HepG2 (cell line): Measurements from ENCODE around the gene PAK2. TPM values are rescaled to one million over a fixed set of nuclear protein-coding genes. Genes with fewer than 3 reads are reported as not detected.
A peak's percentile ranks its signal among the peaks of the same experiment; 100 is the strongest.

ENCODE experiments used
- CENPT ChIP-seq: sonication (generic); formaldehyde crosslinking; IDR thresholded peaks from 2 replicates; pipeline ENCODE4 v1.8.0; 2022; ENCODE audit warnings: low read depth, mild to moderate bottlenecking, moderate library complexity, missing genetic modification reagents
- RXRA ChIP-seq: sonication (generic); formaldehyde crosslinking; IDR thresholded peaks from 2 replicates; pipeline ENCODE4 v1.5.1; 2020; ENCODE audit warnings: missing genetic modification reagents
- ZBTB40 ChIP-seq, 2 experiments: fragments of 450-650 bp in 1 of 2; sonication (generic) in 1 of 2; formaldehyde crosslinking in 1 of 2; IDR thresholded peaks; 2 replicates each; pipeline versions ENCODE4 v1.6.1 to v1.8.0; 2016 to 2022; ENCODE audit warnings: antibody characterized with exemption in 1 of 2, mild to moderate bottlenecking in 1 of 2, missing genetic modification reagents in 1 of 2
- ZFP90 ChIP-seq: sonication (generic); formaldehyde crosslinking; IDR thresholded peaks from 2 replicates; pipeline ENCODE4 v1.8.0; 2022; ENCODE audit warnings: missing genetic modification reagents, mild to moderate bottlenecking, inconsistent platforms, borderline replicate concordance
- ZNF670 ChIP-seq: sonication (generic); formaldehyde crosslinking; IDR thresholded peaks from 2 replicates; pipeline ENCODE4 v1.8.0; 2022; ENCODE audit warnings: mild to moderate bottlenecking, missing genetic modification reagents, borderline replicate concordance
- ZNF790 ChIP-seq: sonication (generic); formaldehyde crosslinking; IDR thresholded peaks from 2 replicates; pipeline ENCODE4 v1.8.0; 2022; ENCODE audit warnings: missing genetic modification reagents, mild to moderate bottlenecking, borderline replicate concordance
- polyA plus RNA-seq, 8 experiments: library from polyadenylated mRNA; depleted of rRNA in 3 of 8; stranded (reverse) in 7 of 8; unstranded in 1 of 8; fragments of >200 nt; fragmentation: Illumina TruSeq in 4 of 8; extraction: Trizol in 4 of 8; gene quantifications; 2 replicates each; pipeline versions ENCODE4 v1.2.1 to v1.2.3, GENCODE V29; 2011 to 2016; ENCODE audit warnings: low read depth in 4 of 8, missing spikeins in 1 of 8, mixed read lengths in 1 of 8; ENCODE audit not compliant: insufficient read depth in 1 of 8
- total RNA-seq, 5 experiments: library from RNA; depleted of rRNA; stranded (reverse); fragments of >200 nt; fragmentation: Illumina TruSeq; extraction: Trizol; gene quantifications; 2 replicates each; pipeline ENCODE4 v1.2.3, GENCODE V29; 2016; ENCODE audit warnings: low read depth in 1 of 5
- TF ChIP-seq, protein P1 (sequence below): sonication (generic); formaldehyde crosslinking; conservative IDR thresholded peaks from 2 replicates; pipeline ENCODE4 v1.8.0; 2022; ENCODE audit warnings: mild to moderate bottlenecking, moderate library complexity, missing genetic modification reagents
- TF ChIP-seq, protein P2 (sequence below): sonication (generic); formaldehyde crosslinking; IDR thresholded peaks from 2 replicates; pipeline ENCODE4 v1.4.0; 2020; ENCODE audit warnings: low read depth, missing genetic modification reagents
- TF ChIP-seq, protein P3 (sequence below): sonication (generic); formaldehyde crosslinking; IDR thresholded peaks from 2 replicates; pipeline ENCODE4 v1.9.0; 2021; ENCODE audit warnings: missing genetic modification reagents, mild to moderate bottlenecking, borderline replicate concordance

Gene PAK2
- total and polyA plus RNA-seq, 2 of the 13 experiments (the other 11 are each of a cell fraction or from before 2014, with no cell fraction given), result 23.0 to 24.7 TPM

DNA sequence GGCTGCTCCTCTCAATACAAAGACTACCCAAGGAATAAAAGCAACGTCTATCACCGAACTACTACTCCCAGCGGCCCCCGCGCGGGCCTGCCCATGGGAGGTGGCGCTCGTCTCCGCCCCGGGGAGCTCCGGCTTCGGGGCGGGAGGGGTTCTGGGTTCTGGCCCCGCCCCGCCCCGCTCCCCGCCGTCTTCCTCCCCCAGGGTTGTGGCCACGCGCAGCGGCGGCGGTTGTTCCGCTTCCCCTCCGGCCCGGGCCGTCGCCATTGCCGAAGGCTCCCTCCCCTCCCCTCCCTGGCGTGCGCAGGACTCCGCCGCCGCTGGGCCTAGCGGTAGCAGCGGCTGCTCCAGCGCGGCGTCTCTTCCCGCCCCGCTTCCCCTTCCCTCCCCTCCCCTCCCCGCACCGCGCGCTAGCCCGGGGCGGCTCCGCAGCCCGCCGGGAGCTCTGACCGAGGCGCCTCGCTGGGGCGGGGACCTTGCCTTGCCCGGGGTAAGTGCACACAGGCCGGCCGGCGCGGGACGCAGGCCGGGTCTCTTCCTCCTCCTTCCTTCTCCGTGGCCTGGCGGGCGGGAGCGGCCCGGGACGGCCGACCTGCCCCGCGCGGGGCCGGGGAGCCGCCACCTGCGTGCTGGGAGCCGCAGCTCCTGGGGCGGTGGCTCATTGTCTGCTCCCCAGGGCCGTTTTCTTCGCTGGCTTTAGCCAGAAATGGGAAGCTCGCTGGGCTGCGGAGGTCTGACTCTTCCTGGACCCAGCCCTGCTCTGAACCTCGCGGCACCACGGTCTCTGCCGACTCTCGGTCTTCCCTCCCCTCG is at the start of gene PAK2 (continued):
- TF ChIP-seq, protein P1, sequence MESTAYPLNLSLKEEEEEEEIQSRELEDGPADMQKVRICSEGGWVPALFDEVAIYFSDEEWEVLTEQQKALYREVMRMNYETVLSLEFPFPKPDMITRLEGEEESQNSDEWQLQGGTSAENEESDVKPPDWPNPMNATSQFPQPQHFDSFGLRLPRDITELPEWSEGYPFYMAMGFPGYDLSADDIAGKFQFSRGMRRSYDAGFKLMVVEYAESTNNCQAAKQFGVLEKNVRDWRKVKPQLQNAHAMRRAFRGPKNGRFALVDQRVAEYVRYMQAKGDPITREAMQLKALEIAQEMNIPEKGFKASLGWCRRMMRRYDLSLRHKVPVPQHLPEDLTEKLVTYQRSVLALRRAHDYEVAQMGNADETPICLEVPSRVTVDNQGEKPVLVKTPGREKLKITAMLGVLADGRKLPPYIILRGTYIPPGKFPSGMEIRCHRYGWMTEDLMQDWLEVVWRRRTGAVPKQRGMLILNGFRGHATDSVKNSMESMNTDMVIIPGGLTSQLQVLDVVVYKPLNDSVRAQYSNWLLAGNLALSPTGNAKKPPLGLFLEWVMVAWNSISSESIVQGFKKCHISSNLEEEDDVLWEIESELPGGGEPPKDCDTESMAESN (CRISPR knock-in tag), result peak; percentile 87
- TF ChIP-seq, protein P2, sequence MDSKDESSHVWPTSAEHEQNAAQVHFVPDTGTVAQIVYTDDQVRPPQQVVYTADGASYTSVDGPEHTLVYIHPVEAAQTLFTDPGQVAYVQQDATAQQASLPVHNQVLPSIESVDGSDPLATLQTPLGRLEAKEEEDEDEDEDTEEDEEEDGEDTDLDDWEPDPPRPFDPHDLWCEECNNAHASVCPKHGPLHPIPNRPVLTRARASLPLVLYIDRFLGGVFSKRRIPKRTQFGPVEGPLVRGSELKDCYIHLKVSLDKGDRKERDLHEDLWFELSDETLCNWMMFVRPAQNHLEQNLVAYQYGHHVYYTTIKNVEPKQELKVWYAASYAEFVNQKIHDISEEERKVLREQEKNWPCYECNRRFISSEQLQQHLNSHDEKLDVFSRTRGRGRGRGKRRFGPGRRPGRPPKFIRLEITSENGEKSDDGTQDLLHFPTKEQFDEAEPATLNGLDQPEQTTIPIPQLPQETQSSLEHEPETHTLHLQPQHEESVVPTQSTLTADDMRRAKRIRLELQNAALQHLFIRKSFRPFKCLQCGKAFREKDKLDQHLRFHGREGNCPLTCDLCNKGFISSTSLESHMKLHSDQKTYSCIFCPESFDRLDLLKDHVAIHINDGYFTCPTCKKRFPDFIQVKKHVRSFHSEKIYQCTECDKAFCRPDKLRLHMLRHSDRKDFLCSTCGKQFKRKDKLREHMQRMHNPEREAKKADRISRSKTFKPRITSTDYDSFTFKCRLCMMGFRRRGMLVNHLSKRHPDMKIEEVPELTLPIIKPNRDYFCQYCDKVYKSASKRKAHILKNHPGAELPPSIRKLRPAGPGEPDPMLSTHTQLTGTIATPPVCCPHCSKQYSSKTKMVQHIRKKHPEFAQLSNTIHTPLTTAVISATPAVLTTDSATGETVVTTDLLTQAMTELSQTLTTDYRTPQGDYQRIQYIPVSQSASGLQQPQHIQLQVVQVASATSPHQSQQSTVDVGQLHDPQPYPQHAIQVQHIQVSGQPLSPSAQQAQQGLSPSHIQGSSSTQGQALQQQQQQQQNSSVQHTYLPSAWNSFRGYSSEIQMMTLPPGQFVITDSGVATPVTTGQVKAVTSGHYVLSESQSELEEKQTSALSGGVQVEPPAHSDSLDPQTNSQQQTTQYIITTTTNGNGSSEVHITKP (CRISPR knock-in tag), result no peak
- no peak for TF ChIP-seq CENPT (CRISPR knock-in tag)
- TF ChIP-seq RXRA (CRISPR knock-in tag), result peak; percentile 61
- no peak; the same call in 1 of the 2 replicates for TF ChIP-seq ZNF790 (CRISPR knock-in tag)
- no peak for TF ChIP-seq ZNF670 (CRISPR knock-in tag)
- TF ChIP-seq ZFP90 (CRISPR knock-in tag), result peak; percentile 66; the same call in 1 of the 2 replicates
- TF ChIP-seq, protein P3, sequence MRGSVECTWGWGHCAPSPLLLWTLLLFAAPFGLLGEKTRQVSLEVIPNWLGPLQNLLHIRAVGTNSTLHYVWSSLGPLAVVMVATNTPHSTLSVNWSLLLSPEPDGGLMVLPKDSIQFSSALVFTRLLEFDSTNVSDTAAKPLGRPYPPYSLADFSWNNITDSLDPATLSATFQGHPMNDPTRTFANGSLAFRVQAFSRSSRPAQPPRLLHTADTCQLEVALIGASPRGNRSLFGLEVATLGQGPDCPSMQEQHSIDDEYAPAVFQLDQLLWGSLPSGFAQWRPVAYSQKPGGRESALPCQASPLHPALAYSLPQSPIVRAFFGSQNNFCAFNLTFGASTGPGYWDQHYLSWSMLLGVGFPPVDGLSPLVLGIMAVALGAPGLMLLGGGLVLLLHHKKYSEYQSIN, result no peak
- TF ChIP-seq ZBTB40 (IDR thresholded peaks at IDR 0.05), result no peak
- no peak; the same call in 1 of the 2 replicates for TF ChIP-seq ZBTB40 (CRISPR knock-in tag; IDR thresholded peaks at IDR 0.05)
